Natural killer cell (primary cell): ENCODE results near the gene HMSD. TPM values are rescaled to one million over a fixed set of nuclear protein-coding genes. Genes with fewer than 3 reads are reported as not detected.

Experiments
- ATAC-seq, 3 donors: fragments of 150-1000 bp in 2 of 3; fragments of 200-7000 bp in 1 of 3; cut with Tn5 transposase; 1 replicate in 1 of 3; 2 replicates in 2 of 3; pipeline ENCODE4 v1.10.0; 2021; ENCODE audit warnings: mild to moderate bottlenecking in 2 of 3, moderate library complexity in 2 of 3
- DNase-seq, 2 donors: peaks; one replicate each; pipeline versions ENCODE4 v3.0.0 to v3.0.0-alpha.2; 2013 to 2021; ENCODE audit warnings: mixed read lengths in 1 of 2
- H3K27ac ChIP-seq: one replicate; pipeline ENCODE4 v1.5.1; 2013; ENCODE audit warnings: mild to moderate bottlenecking, low read length
- H3K27me3 ChIP-seq: one replicate; pipeline ENCODE4 v1.6.1; 2013; ENCODE audit warnings: low read length; ENCODE audit not compliant: control insufficient read depth, insufficient read depth
- H3K36me3 ChIP-seq: one replicate; pipeline ENCODE4 v1.6.1; 2013; ENCODE audit warnings: low read length; ENCODE audit not compliant: control insufficient read depth, insufficient read depth
- H3K4me1 ChIP-seq: one replicate; pipeline ENCODE4 v1.6.1; 2013; ENCODE audit warnings: low read length; ENCODE audit not compliant: control insufficient read depth, insufficient read depth
- H3K4me3 ChIP-seq: one replicate; pipeline ENCODE4 v1.5.1; 2013; ENCODE audit warnings: low read length
- H3K9me3 ChIP-seq: one replicate; pipeline ENCODE4 v1.6.1; 2013; ENCODE audit warnings: low read length; ENCODE audit not compliant: control insufficient read depth, insufficient read depth
- H3K27ac Mint-ChIP-seq, 2 donors: one replicate each; pipeline ENCODE4 v1.8.0; 2022; ENCODE audit warnings: mild to moderate bottlenecking in 2 of 2, mixed read lengths in 2 of 2, moderate library complexity in 1 of 2
- H3K27me3 Mint-ChIP-seq, 2 donors: one replicate each; pipeline ENCODE4 v1.8.0; 2022; ENCODE audit warnings: low read depth in 2 of 2, mixed read lengths in 2 of 2
- H3K36me3 Mint-ChIP-seq: one replicate; pipeline ENCODE4 v1.8.0; 2022; ENCODE audit warnings: mixed read lengths
- H3K4me1 Mint-ChIP-seq, 2 donors: one replicate each; pipeline ENCODE4 v1.8.0; 2022; ENCODE audit warnings: mixed read lengths in 2 of 2
- H3K4me3 Mint-ChIP-seq: one replicate; pipeline ENCODE4 v1.8.0; 2022; ENCODE audit warnings: mild to moderate bottlenecking, moderate library complexity, mixed read lengths
- H3K9me3 Mint-ChIP-seq, 2 donors: one replicate each; pipeline ENCODE4 v1.8.0; 2022; ENCODE audit warnings: mixed read lengths in 2 of 2
- WGBS: methylation state at CpG from one replicate; pipeline ENCODE4 v1.1.7; 2013; ENCODE audit warnings: missing lambda C conversion rate; ENCODE audit not compliant: insufficient coverage; 5-methylcytosine and 5-hydroxymethylcytosine counted together
- intact Hi-C: fragments of 100-400 bp; cut with micrococcal nuclease; formaldehyde crosslinking; loops from one replicate; pipeline ENCODE4 v1.14.2; 2022
- total RNA-seq, 4 donors: library from RNA; stranded (reverse); fragments of 120-200 nt in 1 of 4; gene quantifications; one replicate each; pipeline versions ENCODE4 v1.2.3 to v1.2.4, GENCODE V29; 2013 to 2022
- TF ChIP-seq, protein P1 (sequence below): fragments of 200-600 bp; IDR thresholded peaks from one replicate; pipeline ENCODE4 v1.8.0; 2022; ENCODE audit warnings: antibody characterized with exemption

HMSD gene
- total RNA-seq, 3 donors from 2014 or later (not counting 1 experiment from before 2014, with no cell fraction given), result not detected

- no peak overlapping the region for H3K27ac Mint-ChIP-seq
Observed at GRCh38 chr18:63974991-63975390, 25.9 kb downstream of the HMSD start.

GRCh38 chr18:63975628-63976027, 26.5 kb downstream of the HMSD start:
- Histone ChIP-seq H3K9me3 (no peaks in the 10 kb centered on the region), H3K4me3 (no peak overlapping the region), H3K27ac (no peak overlapping the region), H3K4me1 (peaks cover 14% of the 10 kb centered on the region), H3K27me3 (no peaks in the 10 kb centered on the region), H3K36me3 (no peaks in the 10 kb centered on the region)
- 63% methylated on average over 3 of the region's 3 CpGs for WGBS
- intact Hi-C loops, result loop anchor here (10.0 kb wide), 1 partner anchor 151 kb away; no protein-coding TSS in a partner anchor
- H3K27ac Mint-ChIP-seq, result no peak overlapping the region
- H3K9me3 Mint-ChIP-seq, result no peaks in the 10 kb centered on the region
- H3K36me3 Mint-ChIP-seq, result no peaks in the 10 kb centered on the region
- TF ChIP-seq, protein P1, sequence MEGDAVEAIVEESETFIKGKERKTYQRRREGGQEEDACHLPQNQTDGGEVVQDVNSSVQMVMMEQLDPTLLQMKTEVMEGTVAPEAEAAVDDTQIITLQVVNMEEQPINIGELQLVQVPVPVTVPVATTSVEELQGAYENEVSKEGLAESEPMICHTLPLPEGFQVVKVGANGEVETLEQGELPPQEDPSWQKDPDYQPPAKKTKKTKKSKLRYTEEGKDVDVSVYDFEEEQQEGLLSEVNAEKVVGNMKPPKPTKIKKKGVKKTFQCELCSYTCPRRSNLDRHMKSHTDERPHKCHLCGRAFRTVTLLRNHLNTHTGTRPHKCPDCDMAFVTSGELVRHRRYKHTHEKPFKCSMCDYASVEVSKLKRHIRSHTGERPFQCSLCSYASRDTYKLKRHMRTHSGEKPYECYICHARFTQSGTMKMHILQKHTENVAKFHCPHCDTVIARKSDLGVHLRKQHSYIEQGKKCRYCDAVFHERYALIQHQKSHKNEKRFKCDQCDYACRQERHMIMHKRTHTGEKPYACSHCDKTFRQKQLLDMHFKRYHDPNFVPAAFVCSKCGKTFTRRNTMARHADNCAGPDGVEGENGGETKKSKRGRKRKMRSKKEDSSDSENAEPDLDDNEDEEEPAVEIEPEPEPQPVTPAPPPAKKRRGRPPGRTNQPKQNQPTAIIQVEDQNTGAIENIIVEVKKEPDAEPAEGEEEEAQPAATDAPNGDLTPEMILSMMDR, result no peak
- no peaks in the 10 kb centered on the region for H3K27me3 Mint-ChIP-seq
- peaks cover 27 to 36% of the 10 kb centered on the region in 2 donors for H3K4me1 Mint-ChIP-seq
- DNase-seq, result no peak
- H3K4me3 Mint-ChIP-seq, result no peak overlapping the region
- no peak for ATAC-seq

More at GRCh38 chr18:63974991-63975390, 25.9 kb downstream of the HMSD start:
- Histone ChIP-seq H3K27ac (peak overlapping the region; percentile 19), H3K4me1 (peaks cover 15% of the 10 kb centered on the region), H3K4me3 (no peak overlapping the region), H3K27me3 (no peaks in the 10 kb centered on the region), H3K36me3 (no peaks in the 10 kb centered on the region), H3K9me3 (no peaks in the 10 kb centered on the region)
- Mint-ChIP-seq H3K4me1 (peaks cover 29 to 39% of the 10 kb centered on the region in 2 donors), H3K4me3 (no peak overlapping the region), H3K27me3 (no peaks in the 10 kb centered on the region), H3K9me3 (no peaks in the 10 kb centered on the region), H3K36me3 (no peaks in the 10 kb centered on the region)
- no peak for ATAC-seq
- peak in 1 of 2 donors; percentile 59 for DNase-seq
- TF ChIP-seq, protein P1, result no peak
- intact Hi-C loops, result loop anchor here (10.0 kb wide), 1 partner anchor 150 kb away; no protein-coding TSS in a partner anchor
- WGBS, result no CpG with 5 or more reads among the region's 2 CpGs

- H3K27me3 ChIP-seq, result no peaks in the 10 kb centered on the region
- ATAC-seq, result no peak
- WGBS, result 93% methylated on average over 3 of the region's 3 CpGs
- Mint-ChIP-seq H3K4me3 (no peak overlapping the region), H3K9me3 (no peaks in the 10 kb centered on the region), H3K27ac (no peak overlapping the region), H3K36me3 (no peaks in the 10 kb centered on the region), H3K27me3 (no peaks in the 10 kb centered on the region), H3K4me1 (peaks cover 13 to 22% of the 10 kb centered on the region in 2 donors)
- peaks cover 10% of the 10 kb centered on the region for H3K36me3 ChIP-seq
- TF ChIP-seq, protein P1, result no peak
- no peak overlapping the region for H3K27ac ChIP-seq
- DNase-seq, result no peak
- H3K9me3 ChIP-seq, result no peaks in the 10 kb centered on the region
- no peak overlapping the region for H3K4me3 ChIP-seq
- intact Hi-C loops, result loop anchor here (10.0 kb wide), 1 partner anchor 152 kb away; no protein-coding TSS in a partner anchor
- H3K4me1 ChIP-seq, result peaks cover 3% of the 10 kb centered on the region
Observed at GRCh38 chr18:63977040-63977439, 27.9 kb downstream of the HMSD start.

GRCh38 chr18:63979409-63979920, 30.4 kb downstream of the HMSD start:
- intact Hi-C loops, result loop anchor here (1.0 to 10.0 kb wide), 3 partner anchors 16 to 461 kb away; no protein-coding TSS in a partner anchor
- WGBS, result 36% methylated on average over 6 of the region's 6 CpGs
- peaks cover 24% of the 10 kb centered on the region for H3K36me3 ChIP-seq
- TF ChIP-seq, protein P1, result peak; percentile 78
- no peaks in the 10 kb centered on the region for H3K9me3 Mint-ChIP-seq
- H3K4me3 Mint-ChIP-seq, result no peak overlapping the region
- H3K27ac Mint-ChIP-seq, result no peak overlapping the region
- H3K27me3 ChIP-seq, result no peaks in the 10 kb centered on the region
- peak in 1 of 2 donors; percentile 74 for DNase-seq
- H3K27me3 Mint-ChIP-seq, result no peaks in the 10 kb centered on the region
- H3K36me3 Mint-ChIP-seq, result no peaks in the 10 kb centered on the region
- H3K9me3 ChIP-seq, result no peaks in the 10 kb centered on the region
- ATAC-seq, result peak; percentile 59 to 80 (median 77)
- peaks cover 3% of the 10 kb centered on the region for H3K4me1 ChIP-seq
- no peak overlapping the region for H3K4me3 ChIP-seq
- no peak overlapping the region for H3K27ac ChIP-seq
- H3K4me1 Mint-ChIP-seq, result peaks cover 12 to 13% of the 10 kb centered on the region in 2 donors
